ENCODE data around the gene WIPF2. TPM values are rescaled to one million over a fixed set of nuclear protein-coding genes. Genes with fewer than 3 reads are reported as not detected.

WIPF2 gene
- total and polyA plus RNA-seq, 2 experiments from 2014 or later, result 7.1 to 21.8 TPM

- Histone ChIP-seq H3K27ac (peak overlapping the region; percentile 75), H3K27me3 (no peaks in the 10 kb centered on the region), H3K4me1 (ENCODE audit: low read depth) (peaks cover 36% of the 10 kb centered on the region), H3K4me3 (no peak overlapping the region), H3K36me3 (peaks cover 4% of the 10 kb centered on the region), H3K9me3 (ENCODE audit: low read depth) (no peaks in the 10 kb centered on the region)
- TF ChIP-seq CTCF (IDR thresholded peaks at IDR 0.05; ENCODE audit: low read depth, low read length), result no peak
- no peak for DNase-seq (ENCODE audit: low read depth in 1 of 2, low spot score in 1 of 2)
Measured at GRCh38 chr17:40330850-40331470, 111.9 kb downstream of the WIPF2 start.

- H3K36me3 ChIP-seq, result peaks cover 4% of the 10 kb centered on the region
- peak overlapping the region; percentile 75 for H3K27ac ChIP-seq
- TF ChIP-seq CTCF (IDR thresholded peaks at IDR 0.05; ENCODE audit: low read depth, low read length), result no peak
- no peaks in the 10 kb centered on the region for H3K27me3 ChIP-seq
- peaks cover 27% of the 10 kb centered on the region for H3K4me1 ChIP-seq (ENCODE audit: low read depth)
- no peaks in the 10 kb centered on the region for H3K9me3 ChIP-seq (ENCODE audit: low read depth)
- peak in 1 of 2 donors; percentile 95 for DNase-seq (ENCODE audit: low read depth in 1 of 2, low spot score in 1 of 2)
- H3K4me3 ChIP-seq, result no peak overlapping the region
Measured at GRCh38 chr17:40331743-40332641, 112.9 kb downstream of the WIPF2 start.

Other genes with a start within 250 kb of the WIPF2 start
- 154 and 161 TPM in 2 replicates for gene PSMD3, start 238.5 kb upstream of the WIPF2 start, total RNA-seq
- gene PSMD3, start 238.5 kb upstream of the WIPF2 start, polyA plus RNA-seq, result 139 and 160 TPM in 2 replicates
- not detected in 2 replicates for gene CSF3, start 203.9 kb upstream of the WIPF2 start, total RNA-seq
- gene CSF3, start 203.9 kb upstream of the WIPF2 start, polyA plus RNA-seq, result not detected in 2 replicates
- gene MED24, start 164.9 kb upstream of the WIPF2 start, total RNA-seq, result 116 and 125 TPM in 2 replicates
- 102 and 121 TPM in 2 replicates for gene MED24, start 164.9 kb upstream of the WIPF2 start, polyA plus RNA-seq
- gene THRA, start 156.3 kb upstream of the WIPF2 start, total RNA-seq, result 78.1 and 87.0 TPM in 2 replicates
- 58.1 and 65.4 TPM in 2 replicates for gene THRA, start 156.3 kb upstream of the WIPF2 start, polyA plus RNA-seq
- gene NR1D1, start 118.7 kb upstream of the WIPF2 start, total RNA-seq, result 1.2 and 3.7 TPM in 2 replicates
- gene NR1D1, start 118.7 kb upstream of the WIPF2 start, polyA plus RNA-seq, result 1.7 and 4.2 TPM in 2 replicates
- gene MSL1, start 97.3 kb upstream of the WIPF2 start, total RNA-seq, result 96.8 and 104 TPM in 2 replicates
- gene MSL1, start 97.3 kb upstream of the WIPF2 start, polyA plus RNA-seq, result 27.3 and 33.2 TPM in 2 replicates
- 32.5 and 49.9 TPM in 2 replicates for gene CASC3, start 78.8 kb upstream of the WIPF2 start, total RNA-seq
- 54.6 and 95.1 TPM in 2 replicates for gene CASC3, start 78.8 kb upstream of the WIPF2 start, polyA plus RNA-seq
- gene RAPGEFL1, start 41.8 kb upstream of the WIPF2 start, total RNA-seq, result 7.1 and 12.2 TPM in 2 replicates
- 10.1 and 10.6 TPM in 2 replicates for gene RAPGEFL1, start 41.8 kb upstream of the WIPF2 start, polyA plus RNA-seq
- gene CDC6, start 68.6 kb downstream of the WIPF2 start, total RNA-seq, result 7.7 and 16.1 TPM in 2 replicates
- 7.2 and 20.1 TPM in 2 replicates for gene CDC6, start 68.6 kb downstream of the WIPF2 start, polyA plus RNA-seq
- 58.9 and 61.3 TPM in 2 replicates for gene RARA, start 89.9 kb downstream of the WIPF2 start, total RNA-seq
- 33.2 and 43.4 TPM in 2 replicates for gene RARA, start 89.9 kb downstream of the WIPF2 start, polyA plus RNA-seq
- 0.48 and 1.7 TPM in 2 replicates for gene GJD3, start 145.4 kb downstream of the WIPF2 start, total RNA-seq
- 4.6 and 8.6 TPM in 2 replicates for gene GJD3, start 145.4 kb downstream of the WIPF2 start, polyA plus RNA-seq
- 11.1 and 127 TPM in 2 replicates for gene TOP2A, start 198.6 kb downstream of the WIPF2 start, total RNA-seq
- gene TOP2A, start 198.6 kb downstream of the WIPF2 start, polyA plus RNA-seq, result 21.7 and 168 TPM in 2 replicates
- 41.7 and 87.4 TPM in 2 replicates for gene IGFBP4, start 224.1 kb downstream of the WIPF2 start, total RNA-seq
- gene IGFBP4, start 224.1 kb downstream of the WIPF2 start, polyA plus RNA-seq, result 109 and 215 TPM in 2 replicates